ENCODE measurements around the gene FXR2.

Gene FXR2

DNA sequence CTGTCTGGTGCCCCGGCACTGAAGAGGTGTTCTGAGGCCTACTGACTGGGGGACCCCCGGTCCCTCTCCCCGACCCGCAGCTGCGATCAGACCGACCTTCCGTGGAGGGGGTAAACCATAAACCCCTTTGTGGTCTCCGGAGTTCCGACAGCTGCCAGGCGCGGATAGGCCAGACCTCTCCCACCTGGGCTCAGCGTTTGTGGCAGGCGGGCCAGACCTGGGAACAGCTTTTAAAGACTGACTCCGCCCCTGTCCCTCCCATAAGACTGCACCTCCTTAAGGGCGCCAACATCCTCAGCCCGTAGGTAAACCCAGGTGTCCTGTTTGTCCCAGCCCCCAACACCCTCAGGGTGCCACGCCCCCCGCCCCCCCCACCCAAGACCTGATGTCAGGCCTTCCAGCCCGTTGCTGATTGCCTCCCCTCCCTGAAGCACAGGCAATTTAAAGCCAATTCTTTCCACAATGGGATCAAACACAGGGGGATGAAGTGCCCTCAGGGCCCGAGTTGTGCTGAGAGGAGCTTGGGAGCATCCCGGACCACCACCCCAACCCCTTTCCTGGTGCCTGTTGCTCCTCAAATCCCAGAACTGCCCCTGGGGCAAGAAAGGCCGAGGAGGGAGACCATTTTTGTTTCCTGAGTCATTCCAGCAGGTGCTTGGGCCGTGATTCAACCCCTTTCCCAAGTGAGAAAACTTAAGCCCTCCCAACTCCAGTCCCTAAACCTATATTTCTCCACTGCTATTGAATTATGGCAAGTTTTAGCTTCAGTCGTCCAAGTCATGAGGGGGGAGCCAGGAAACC, 24.6 kb downstream of the FXR2 start, which contains the start of gene SOX15:
Gene SOX15 (minus strand): TSS at position 204 of the 801 bp plus-strand sequence. CDS start 418 bp downstream, outside the sequence.
- Mint-ChIP-seq H3K9me3 (no peaks in the 10 kb centered on the region), H3K27me3 (no peaks in the 10 kb centered on the region), H3K4me3 (no peak within 1 kb of the TSS), H3K4me1 (ENCODE audit: low read depth in 2 of 2) (peaks cover 4 to 7% of the 10 kb centered on the region in 2 donors), H3K27ac (peak within 1 kb of the TSS; percentile 14 to 66), H3K36me3 (ENCODE audit: insufficient read depth) (peaks cover 45% of the 10 kb centered on the region)
- ATAC-seq (replicated peaks) (no peak), DNase-seq (no peak)

DNA sequence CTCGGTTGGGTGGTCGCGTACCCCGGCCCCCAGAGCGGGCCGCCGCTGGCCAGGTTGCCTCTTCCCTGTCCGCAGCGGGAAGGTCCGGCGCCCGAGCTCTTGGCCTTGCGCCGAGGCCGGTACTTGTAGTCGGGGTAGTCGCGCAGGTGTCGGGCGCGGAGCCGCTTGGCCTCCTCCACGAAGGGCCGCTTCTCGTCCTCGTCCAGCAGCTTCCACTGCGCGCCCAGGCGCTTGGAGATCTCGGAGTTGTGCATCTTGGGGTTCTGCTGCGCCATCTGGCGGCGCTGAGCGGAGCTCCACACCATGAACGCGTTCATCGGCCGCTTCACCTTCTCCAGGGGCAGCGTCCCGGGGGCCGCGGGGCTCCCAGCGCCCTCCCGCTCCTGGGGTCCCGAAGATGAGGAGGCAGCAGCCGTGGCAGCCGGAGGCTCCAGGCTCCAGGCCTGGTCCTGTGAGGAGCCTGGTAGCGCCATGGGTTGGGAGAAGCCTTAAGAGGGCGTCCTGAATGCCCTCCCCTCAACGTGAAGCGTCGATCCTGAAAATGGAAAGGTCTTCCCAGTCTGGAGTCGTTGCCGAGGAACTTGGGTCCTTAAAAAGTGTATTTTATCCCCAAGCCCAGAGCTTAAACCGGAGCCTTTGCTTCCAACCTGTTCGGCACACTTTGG, 25.4 kb downstream of the FXR2 start:
- DNase-seq: peak; percentile 53 to 56 (median 53)
- ATAC-seq (replicated peaks): peak; percentile 90
- H3K4me1 Mint-ChIP-seq (ENCODE audit: low read depth in 2 of 2): peaks cover 10 to 14% of the 10 kb centered on the region in 2 donors
- no peak overlapping the region for H3K27ac Mint-ChIP-seq
- no peaks in the 10 kb centered on the region for H3K9me3 Mint-ChIP-seq
- H3K4me3 Mint-ChIP-seq: no peak overlapping the region
- H3K27me3 Mint-ChIP-seq: no peaks in the 10 kb centered on the region
- peaks cover 44% of the 10 kb centered on the region for H3K36me3 Mint-ChIP-seq (ENCODE audit: insufficient read depth)

DNA sequence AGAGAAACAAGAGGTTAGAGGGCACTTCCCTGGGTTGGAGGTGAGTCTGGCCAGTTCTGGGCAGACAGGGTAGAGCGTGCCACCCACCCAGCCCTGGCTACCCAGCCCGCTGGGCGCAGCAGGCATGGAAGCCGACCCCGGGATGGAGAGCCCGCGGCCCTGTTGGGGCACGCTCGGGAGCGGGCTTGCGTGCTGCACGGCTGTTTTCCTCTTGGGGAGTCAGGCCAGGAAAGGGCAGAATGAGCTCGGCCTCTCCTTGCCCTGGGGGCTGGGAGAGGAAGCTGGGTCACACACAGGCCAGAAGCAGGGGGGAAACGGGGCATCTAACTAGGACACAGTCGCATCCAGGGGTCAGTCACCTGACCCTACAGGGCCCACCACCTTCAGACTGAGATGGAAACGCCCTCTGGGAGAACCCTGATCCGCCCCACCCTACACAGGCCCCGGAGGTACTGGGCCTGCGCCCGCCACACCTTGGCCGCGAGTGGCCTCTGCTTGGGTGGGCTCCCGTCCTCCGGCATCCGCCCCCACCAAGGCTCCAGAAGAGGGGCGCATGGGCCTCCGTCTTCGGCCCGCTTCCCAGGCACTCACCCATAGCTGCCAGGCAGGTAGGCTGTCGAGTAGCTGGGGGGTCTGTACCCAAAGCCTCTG, 26.0 kb downstream of the FXR2 start:
- Mint-ChIP-seq H3K27me3 (no peaks in the 10 kb centered on the region), H3K4me3 (no peak overlapping the region), H3K36me3 (ENCODE audit: insufficient read depth) (peaks cover 44% of the 10 kb centered on the region), H3K27ac (no peak overlapping the region), H3K4me1 (ENCODE audit: low read depth in 2 of 2) (peaks cover 14 to 16% of the 10 kb centered on the region in 2 donors), H3K9me3 (no peaks in the 10 kb centered on the region)
- ATAC-seq (replicated peaks) (no peak), DNase-seq (no peak)

DNA sequence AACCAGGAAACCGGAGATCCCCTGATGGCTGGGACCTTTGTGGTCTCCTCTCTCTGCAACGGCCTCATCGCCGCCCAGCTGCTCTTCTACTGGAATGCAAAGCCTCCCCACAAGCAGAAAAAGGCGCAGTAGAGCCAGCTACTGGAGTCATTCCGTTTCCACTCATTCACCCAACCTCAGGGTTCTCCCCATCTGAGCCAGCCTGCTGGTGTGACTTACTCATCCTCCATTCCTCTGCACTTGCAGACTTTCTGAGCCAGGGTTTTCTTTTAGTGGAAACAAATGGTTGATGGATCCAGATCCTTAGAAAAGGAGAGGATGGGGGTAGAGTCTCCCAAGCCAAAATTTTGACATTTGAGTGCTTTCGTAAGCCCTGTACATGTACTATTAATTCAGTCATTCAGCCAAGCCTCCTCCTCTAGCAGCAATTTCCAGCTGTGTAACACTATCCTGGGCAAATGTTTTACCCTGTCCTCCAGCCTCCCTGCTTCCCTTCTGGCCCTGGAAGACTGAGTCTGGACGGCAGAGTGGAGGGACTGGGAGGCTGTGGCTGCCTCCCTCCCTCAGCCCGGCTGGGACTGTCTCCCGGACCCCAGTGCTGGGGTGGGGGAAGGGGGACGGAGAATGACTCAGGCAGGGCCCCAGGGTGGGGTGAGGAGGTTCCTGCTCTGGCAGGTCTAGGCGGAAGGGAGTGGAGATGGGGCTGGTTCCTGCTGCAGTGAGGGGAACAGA, 27.1 kb downstream of the FXR2 start:
- H3K27ac Mint-ChIP-seq: peak overlapping the region in 1 of 2 donors; percentile 59
- no peak overlapping the region for H3K4me3 Mint-ChIP-seq
- peaks cover 19 to 20% of the 10 kb centered on the region in 2 donors for H3K4me1 Mint-ChIP-seq (ENCODE audit: low read depth in 2 of 2)

DNA sequence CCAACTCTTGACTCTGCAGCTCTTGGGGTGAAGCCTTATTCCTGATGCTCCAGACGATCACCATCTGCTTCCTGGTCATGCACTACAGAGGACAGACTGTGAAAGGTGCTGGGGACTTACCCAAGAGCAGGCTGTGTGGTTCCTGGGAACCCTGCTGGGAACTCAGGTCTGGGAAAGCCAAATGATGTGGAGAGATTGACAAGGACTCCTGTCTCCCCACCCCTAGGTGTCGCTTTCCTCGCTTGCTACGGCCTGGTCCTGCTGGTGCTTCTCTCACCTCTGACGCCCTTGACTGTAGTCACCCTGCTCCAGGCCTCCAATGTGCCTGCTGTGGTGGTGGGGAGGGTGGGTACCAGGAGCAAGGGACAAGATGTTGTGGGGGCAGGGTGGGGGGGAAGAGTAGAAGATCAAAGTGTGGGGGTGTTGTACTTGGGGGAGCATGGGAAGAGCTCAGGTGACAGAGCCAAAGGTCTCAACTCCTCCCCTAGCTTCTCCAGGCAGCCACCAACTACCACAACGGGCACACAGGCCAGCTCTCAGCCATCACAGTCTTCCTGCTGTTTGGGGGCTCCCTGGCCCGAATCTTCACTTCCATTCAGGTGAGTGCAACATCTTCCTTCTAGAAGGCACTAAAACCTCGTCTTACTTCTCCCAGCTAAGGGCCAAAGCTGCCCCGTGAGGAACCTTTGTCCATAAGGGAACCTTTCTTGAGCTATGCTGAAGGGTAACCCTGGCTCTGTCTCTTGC, 27.9 kb downstream of the FXR2 start:
- Mint-ChIP-seq H3K4me1 (ENCODE audit: low read depth in 2 of 2) (peaks cover 20 to 22% of the 10 kb centered on the region in 2 donors), H3K27me3 (no peaks in the 10 kb centered on the region), H3K9me3 (no peaks in the 10 kb centered on the region), H3K36me3 (ENCODE audit: insufficient read depth) (peaks cover 42% of the 10 kb centered on the region), H3K27ac (no peak overlapping the region), H3K4me3 (no peak overlapping the region)
- no peak for DNase-seq
- ATAC-seq (replicated peaks): no peak

More for the DNA sequence above, 27.1 kb downstream of the FXR2 start:
- no peak for ATAC-seq (replicated peaks)
- H3K27me3 Mint-ChIP-seq: no peaks in the 10 kb centered on the region
- peaks cover 45% of the 10 kb centered on the region for H3K36me3 Mint-ChIP-seq (ENCODE audit: insufficient read depth)
- DNase-seq: no peak
- H3K9me3 Mint-ChIP-seq: no peaks in the 10 kb centered on the region

DNA sequence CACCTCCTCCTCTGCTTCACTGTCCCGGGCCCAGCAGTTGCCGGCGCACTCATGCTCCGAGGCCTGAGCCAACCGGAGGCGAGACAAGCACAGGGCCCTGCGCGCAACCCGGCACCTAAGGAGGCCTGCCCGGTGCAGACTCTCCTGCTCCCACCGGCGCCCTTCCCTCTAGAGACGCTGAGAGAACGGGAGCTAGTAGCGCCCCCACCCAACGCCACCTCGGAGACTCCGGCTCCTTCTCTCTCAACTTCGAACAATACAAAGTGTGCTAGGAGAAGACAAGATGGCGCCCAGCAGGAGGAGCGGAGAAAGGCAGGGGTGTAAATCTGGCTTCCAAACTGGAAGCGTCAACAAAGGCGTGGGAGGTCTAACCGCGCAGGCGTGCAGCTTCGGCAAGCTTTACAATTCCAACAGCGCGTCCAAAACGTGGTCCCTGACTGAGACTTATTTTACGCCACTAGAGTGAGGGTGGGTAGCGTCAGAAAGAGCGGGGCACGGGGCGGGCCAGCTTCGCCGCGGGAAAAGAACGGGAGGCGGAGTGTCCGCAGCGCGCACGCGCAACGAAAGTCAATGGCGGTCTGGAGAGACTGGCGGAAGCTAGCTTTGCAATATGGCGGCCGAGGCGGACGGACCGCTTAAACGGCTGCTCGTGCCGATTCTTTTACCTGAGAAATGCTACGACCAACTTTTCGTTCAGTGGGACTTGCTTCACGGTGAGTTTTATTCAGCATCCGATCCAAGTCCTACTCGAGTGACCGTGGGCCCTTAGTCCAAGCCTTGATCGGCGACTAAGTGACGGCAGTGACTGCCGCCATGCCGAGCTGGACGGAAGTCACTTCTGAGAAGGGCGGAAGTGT, 31.2 kb downstream of the FXR2 start, which contains the start of gene MPDU1:
Gene MPDU1 (plus strand): TSS at position 600 of the 857 bp plus-strand sequence. CDS start 11 bp downstream, at position 611.
- ATAC-seq (replicated peaks) (peak; percentile 83), DNase-seq (peak; percentile 92 to 93 (median 93))
- Mint-ChIP-seq H3K36me3 (ENCODE audit: insufficient read depth) (peaks cover 48% of the 10 kb centered on the region), H3K27ac (peak within 1 kb of the TSS; percentile 92 to 96), H3K4me3 (peak within 1 kb of the TSS; percentile 92), H3K27me3 (no peaks in the 10 kb centered on the region), H3K4me1 (ENCODE audit: low read depth in 2 of 2) (peaks cover 34 to 42% of the 10 kb centered on the region in 2 donors), H3K9me3 (no peaks in the 10 kb centered on the region)

DNA sequence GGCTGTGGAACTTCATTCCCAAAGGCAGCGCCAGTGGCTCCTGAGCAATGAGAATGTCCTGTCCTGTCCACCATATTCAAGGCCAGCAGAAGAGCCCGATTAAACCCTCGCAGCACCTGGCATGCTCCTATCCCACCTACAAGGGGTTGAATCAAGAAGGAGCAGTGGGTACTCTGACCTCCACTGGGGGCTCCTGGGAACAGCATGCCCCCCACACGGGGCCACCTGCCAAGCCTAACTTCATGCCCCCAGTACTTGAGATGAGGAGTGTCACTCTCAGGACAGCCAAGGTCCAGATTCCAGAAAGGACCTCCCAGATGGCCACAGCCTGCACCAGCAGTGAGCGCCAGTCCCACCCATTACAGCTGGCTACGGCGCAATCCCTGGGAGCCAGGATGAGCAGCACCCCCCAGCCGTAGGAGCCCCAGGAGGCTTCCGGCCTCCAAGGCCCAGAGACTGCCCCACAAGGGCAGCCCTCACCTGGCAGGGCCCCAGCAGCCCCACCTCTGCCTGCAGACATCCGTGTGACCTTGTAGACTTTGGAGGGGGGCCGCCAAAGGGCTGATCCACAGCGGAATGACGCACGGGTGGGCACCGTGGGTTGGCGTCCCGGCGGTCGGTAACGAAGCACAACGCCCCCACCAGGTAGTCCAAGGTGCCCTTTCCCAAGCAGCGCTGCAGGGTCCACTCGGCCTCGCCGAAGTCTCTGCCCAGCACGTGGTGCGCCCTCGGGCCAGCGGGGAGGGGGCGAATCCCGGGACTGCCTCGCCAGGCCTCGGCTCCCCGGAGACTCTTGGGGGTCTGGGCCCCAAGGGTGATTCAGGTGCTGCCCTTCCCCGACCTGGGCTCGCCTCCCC, 32.1 kb downstream of the FXR2 start:
- Mint-ChIP-seq H3K4me1 (ENCODE audit: low read depth in 2 of 2) (peaks cover 36 to 43% of the 10 kb centered on the region in 2 donors), H3K27me3 (no peaks in the 10 kb centered on the region), H3K4me3 (peak overlapping the region; percentile 92), H3K27ac (peak overlapping the region; percentile 92 to 96), H3K36me3 (ENCODE audit: insufficient read depth) (peaks cover 50% of the 10 kb centered on the region), H3K9me3 (no peaks in the 10 kb centered on the region)
- ATAC-seq (replicated peaks): no peak
- DNase-seq: no peak

DNA sequence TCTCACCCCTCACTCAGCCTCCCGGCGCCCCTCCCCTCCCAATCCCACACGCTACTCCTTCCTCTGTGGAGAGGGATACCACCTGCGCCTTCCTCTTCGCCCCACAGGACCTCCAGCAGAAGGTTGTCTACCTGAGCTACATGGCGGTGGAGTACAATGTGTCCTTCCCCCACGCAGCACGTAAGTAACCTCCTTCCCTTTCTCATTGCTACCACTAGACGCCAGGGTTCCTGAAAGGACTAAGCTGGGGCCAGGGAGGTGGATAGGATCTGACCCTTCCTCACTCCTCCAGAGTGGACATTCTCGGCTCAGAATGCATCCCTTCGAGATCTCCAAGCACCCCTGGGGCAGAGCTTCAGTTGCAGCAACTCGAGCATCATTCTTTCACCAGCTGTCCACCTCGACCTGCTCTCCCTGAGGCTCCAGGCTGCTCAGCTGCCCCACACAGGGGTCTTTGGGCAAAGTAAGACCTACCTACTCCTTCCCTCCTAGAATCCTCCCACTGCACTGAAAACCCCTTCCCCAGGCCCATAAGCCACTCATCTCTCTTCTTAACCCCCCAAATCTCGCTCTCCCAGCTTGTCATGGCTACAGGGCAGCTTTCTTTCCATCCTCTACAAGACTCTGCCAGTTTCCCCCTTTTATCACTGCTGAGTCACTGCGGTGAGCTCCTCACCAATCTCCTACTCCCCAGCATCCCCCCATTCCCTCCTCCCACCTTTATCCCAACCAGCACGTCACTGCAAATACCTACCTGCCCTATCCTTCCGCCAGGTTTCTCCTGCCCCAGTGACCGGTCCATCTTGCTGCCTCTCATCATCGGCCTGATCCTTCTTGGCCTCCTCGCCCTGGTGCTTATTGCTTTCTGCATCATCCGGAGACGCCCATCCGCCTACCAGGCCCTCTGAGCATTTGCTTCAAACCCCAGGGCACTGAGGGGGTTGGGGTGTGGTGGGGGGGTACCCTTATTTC, 33.8 kb downstream of the FXR2 start:
- Mint-ChIP-seq H3K36me3 (ENCODE audit: insufficient read depth) (peaks cover 66% of the 10 kb centered on the region), H3K27ac (peak overlapping the region; percentile 14 to 94), H3K4me1 (ENCODE audit: low read depth in 2 of 2) (peaks cover 43 to 53% of the 10 kb centered on the region in 2 donors), H3K9me3 (no peaks in the 10 kb centered on the region), H3K4me3 (peak overlapping the region in 1 of 2 donors; percentile 64), H3K27me3 (no peaks in the 10 kb centered on the region)
- ATAC-seq (replicated peaks) (no peak), DNase-seq (no peak)

DNA sequence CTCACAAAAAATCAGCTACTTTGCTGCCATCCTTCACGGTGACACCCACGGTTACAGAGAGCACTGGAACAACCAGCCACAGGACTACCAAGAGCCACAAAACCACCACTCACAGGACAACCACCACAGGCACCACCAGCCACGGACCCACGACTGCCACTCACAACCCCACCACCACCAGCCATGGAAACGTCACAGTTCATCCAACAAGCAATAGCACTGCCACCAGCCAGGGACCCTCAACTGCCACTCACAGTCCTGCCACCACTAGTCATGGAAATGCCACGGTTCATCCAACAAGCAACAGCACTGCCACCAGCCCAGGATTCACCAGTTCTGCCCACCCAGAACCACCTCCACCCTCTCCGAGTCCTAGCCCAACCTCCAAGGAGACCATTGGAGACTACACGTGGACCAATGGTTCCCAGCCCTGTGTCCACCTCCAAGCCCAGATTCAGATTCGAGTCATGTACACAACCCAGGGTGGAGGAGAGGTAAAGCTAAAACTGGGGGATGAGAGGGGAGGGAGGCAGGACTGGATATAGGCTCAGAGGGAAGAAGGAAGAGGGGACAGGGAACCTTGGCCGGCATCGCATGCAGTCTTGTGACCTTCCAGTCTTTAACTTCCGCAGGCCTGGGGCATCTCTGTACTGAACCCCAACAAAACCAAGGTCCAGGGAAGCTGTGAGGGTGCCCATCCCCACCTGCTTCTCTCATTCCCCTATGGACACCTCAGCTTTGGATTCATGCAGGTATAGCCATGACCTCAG, 34.7 kb downstream of the FXR2 start:
- DNase-seq (no peak), ATAC-seq (replicated peaks) (no peak)
- Mint-ChIP-seq H3K4me1 (ENCODE audit: low read depth in 2 of 2) (peaks cover 40 to 50% of the 10 kb centered on the region in 2 donors), H3K9me3 (no peaks in the 10 kb centered on the region), H3K27me3 (no peaks in the 10 kb centered on the region), H3K4me3 (peak overlapping the region in 1 of 2 donors; percentile 64), H3K27ac (peak overlapping the region; percentile 86 to 94), H3K36me3 (ENCODE audit: insufficient read depth) (peaks cover 72% of the 10 kb centered on the region)

All from effector memory CD8-positive, alpha-beta T cell (primary cell).